Stimulated activated naive B cell treated with anti-CD40 and anti-IgM and Interleukin-4, amounts not matched to agents 10 μg/mL and 1 μg/mL and 100 μg/mL, for 72 hours (primary cell): ENCODE results near the gene PUSL1.

Source experiments
- ATAC-seq, 2 donors: fragments of 150-1000 bp; cut with Tn5 transposase; replicated peaks; 2 replicates each; pipeline ENCODE4 v1.10.0; 2021; ENCODE audit warnings: moderate library complexity in 1 of 2
- DNase-seq: peaks from one replicate; pipeline ENCODE4 v3.0.0; 2021
- H3K27ac Mint-ChIP-seq: one replicate; pipeline ENCODE4 v1.8.0; 2022; ENCODE audit warnings: mild to moderate bottlenecking, mixed read lengths
- H3K27me3 Mint-ChIP-seq, 2 donors: one replicate each; pipeline ENCODE4 v1.8.0; 2022; ENCODE audit warnings: mixed read lengths in 2 of 2
- H3K36me3 Mint-ChIP-seq, 2 donors: one replicate each; pipeline ENCODE4 v1.8.0; 2022; ENCODE audit warnings: mixed read lengths in 2 of 2, mild to moderate bottlenecking in 1 of 2
- H3K4me1 Mint-ChIP-seq, 2 donors: one replicate each; pipeline ENCODE4 v1.8.0; 2022; ENCODE audit warnings: mixed read lengths in 2 of 2, mild to moderate bottlenecking in 1 of 2
- H3K4me3 Mint-ChIP-seq, 2 donors: one replicate each; pipeline ENCODE4 v1.8.0; 2022; ENCODE audit warnings: mild to moderate bottlenecking in 2 of 2, mixed read lengths in 2 of 2, moderate library complexity in 1 of 2
- H3K9me3 Mint-ChIP-seq, 2 donors: one replicate each; pipeline ENCODE4 v1.8.0; 2022; ENCODE audit warnings: mixed read lengths in 2 of 2, mild to moderate bottlenecking in 1 of 2

The PUSL1 gene

DNA sequence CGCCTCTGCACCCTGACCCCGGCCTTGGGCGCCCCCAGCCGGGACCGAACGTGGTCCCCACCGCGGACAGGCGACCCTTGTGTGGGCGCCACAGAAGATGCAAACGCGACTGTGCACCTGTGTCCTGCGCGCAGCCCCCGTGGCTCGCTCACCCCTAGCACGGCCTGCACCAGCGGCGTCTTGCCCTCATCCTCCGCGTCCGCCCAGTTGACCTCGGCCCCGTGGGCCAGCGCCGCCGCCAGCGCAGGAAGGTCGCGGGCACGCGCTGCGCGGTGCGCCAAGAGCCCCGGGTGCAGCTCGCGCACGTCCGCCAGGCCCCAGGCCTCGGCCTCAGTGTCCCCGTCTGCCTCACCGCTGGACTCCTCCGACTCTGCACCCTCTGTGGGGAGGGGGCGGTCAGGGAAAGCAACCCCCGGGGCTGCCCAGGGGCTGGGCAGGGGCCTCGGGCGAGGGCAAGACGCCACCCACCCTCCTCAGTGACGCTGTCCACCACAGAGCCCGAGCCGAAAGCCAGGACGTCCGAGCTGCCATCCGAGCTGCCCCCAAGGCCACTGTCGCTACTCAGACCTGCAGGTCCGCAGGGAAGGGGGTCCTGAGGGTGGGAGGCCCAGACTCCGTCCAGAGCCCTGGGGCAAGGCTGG lies 14.0 kb upstream of the PUSL1 start:
- Mint-ChIP-seq H3K9me3 (no peaks in the 10 kb centered on the region), H3K27ac (no peak overlapping the region), H3K4me3 (no peak overlapping the region), H3K4me1 (peaks cover 10 to 13% of the 10 kb centered on the region in 2 donors), H3K36me3 (peaks cover 0 to 9% of the 10 kb centered on the region in 2 donors), H3K27me3 (peaks cover 0 to 6% of the 10 kb centered on the region in 2 donors)
- no peak for ATAC-seq
- no peak for DNase-seq

DNA sequence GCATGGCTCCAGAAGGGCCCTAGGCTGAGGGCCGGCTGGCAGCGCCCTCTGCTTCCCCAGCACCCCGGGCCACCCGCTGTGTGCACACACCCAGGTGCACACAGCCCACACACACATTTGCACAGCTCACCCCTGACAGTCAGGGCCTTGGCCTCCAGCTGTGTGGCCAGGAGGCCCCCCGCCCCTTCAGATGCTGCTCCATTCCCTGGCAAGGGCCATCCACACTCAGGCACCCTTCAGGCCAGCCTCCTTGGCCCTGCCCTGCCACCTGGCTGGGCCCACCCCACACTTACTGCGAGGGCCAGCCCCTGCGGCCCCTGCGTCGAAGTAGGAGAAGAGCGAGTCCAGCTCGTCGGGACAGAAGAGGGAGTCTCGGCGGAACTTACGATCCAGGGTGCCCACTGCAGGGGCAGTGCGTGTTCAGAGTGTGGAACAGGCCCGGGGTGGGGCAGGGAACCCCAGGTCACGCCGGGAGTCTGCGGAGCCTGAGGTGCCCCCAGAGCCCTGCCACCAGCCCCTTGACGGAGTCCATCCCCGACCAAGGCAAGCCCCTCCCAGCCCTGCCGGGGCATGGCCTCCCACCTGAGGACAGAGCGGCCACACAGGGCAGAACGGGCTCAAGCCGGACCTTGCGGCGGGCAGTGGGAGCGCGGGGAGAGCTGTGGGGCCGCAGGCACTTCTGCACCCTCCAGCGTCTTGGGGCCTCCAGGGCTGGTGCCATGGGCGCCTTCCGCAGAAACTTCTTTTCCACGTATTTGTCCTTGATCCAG lies 13.1 kb upstream of the PUSL1 start:
- H3K27ac Mint-ChIP-seq = no peak overlapping the region
- peaks cover 0 to 11% of the 10 kb centered on the region in 2 donors for H3K36me3 Mint-ChIP-seq
- no peak overlapping the region for H3K4me3 Mint-ChIP-seq
- H3K4me1 Mint-ChIP-seq = peaks cover 7 to 10% of the 10 kb centered on the region in 2 donors
- no peak for DNase-seq
- peaks cover 0 to 2% of the 10 kb centered on the region in 2 donors for H3K27me3 Mint-ChIP-seq
- ATAC-seq = no peak
- no peaks in the 10 kb centered on the region for H3K9me3 Mint-ChIP-seq

DNA sequence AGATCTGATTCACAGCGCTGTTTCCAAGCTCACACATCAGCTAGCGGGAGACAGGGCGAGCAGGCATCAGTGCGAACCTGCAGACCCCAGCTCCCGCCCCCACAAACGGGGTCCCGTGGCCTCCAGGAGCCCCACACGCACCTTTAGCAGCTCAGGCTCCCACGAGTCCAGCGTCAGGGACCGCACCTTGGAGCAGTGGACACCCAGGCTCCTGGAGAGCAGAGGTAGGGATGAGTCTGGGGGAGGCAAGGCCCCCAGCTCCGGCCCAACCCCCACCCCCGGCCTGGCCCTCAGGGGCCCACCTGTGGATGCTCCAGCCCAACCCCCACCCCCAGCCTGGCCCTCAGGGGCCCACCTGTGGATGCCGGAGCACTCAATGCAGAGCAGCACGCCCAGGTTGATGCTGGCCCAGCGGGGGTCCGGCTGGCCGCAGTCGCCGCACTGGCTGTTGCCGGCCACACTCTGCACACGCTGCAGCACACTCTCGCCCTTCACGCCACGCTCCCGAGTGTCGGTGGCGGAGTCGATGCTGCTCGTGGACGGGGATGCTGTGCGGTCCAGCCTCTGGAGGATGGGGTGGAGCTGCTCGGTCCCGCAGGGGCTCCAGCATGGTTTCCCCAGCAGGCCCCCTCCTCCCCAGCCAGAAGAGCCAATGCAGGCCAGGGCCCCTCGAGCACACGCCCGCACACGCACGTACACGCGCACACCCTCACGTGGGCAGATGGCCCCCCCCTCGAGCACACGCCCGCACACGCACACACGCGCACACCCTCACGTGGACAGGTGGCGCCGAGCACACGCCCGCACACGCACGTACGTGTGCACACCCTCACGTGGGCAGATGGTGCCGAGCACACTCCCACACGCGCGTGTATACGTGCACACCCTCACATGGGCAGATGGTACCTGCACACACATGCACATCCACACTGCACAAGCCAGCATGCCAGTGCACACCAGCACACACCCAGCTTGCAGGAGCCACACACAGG lies 12.0 kb upstream of the PUSL1 start:
- H3K27ac Mint-ChIP-seq = no peak overlapping the region
- peaks cover 0 to 11% of the 10 kb centered on the region in 2 donors for H3K36me3 Mint-ChIP-seq
- no peak for ATAC-seq
- no peaks in the 10 kb centered on the region for H3K9me3 Mint-ChIP-seq
- H3K4me1 Mint-ChIP-seq = peaks cover 6 to 8% of the 10 kb centered on the region in 2 donors
- H3K4me3 Mint-ChIP-seq = no peak overlapping the region
- no peak for DNase-seq
- H3K27me3 Mint-ChIP-seq = no peaks in the 10 kb centered on the region

DNA sequence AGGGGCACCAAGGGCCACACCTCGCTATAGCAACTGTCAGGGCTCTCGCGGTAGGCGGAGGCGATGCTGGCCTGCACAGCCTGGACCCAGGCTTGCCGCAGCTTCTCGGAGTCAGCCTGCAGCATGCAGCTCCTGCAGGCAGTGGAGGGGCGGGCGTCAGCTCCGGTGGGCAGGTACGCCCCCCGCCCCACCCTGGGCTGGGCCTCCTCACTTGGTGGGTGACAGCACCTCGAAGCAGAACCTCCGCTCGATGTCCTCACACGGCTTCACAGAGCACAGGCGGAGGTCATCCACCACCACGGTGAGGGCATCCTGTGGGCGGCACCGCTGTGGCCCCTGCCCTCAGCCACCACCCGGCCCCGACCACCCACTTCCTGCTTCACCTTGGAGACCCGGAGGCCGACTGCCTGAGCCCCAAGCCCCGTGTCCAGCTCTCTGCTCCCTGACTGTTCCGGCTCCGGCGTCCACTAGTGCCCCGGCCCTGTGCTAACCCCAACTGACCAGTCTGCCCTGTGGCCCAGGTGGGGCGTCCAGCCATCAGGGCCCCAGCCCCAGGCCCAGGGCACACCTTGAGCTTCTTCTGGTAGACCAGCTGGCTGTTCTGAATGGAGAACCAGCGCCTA lies 10.5 kb upstream of the PUSL1 start:
- ATAC-seq = no peak
- no peaks in the 10 kb centered on the region for H3K9me3 Mint-ChIP-seq
- H3K27ac Mint-ChIP-seq = no peak overlapping the region
- no peak overlapping the region for H3K4me3 Mint-ChIP-seq
- H3K36me3 Mint-ChIP-seq = peaks cover 0 to 12% of the 10 kb centered on the region in 2 donors
- DNase-seq = no peak
- H3K27me3 Mint-ChIP-seq = no peaks in the 10 kb centered on the region
- no peaks in the 10 kb centered on the region for H3K4me1 Mint-ChIP-seq

DNA sequence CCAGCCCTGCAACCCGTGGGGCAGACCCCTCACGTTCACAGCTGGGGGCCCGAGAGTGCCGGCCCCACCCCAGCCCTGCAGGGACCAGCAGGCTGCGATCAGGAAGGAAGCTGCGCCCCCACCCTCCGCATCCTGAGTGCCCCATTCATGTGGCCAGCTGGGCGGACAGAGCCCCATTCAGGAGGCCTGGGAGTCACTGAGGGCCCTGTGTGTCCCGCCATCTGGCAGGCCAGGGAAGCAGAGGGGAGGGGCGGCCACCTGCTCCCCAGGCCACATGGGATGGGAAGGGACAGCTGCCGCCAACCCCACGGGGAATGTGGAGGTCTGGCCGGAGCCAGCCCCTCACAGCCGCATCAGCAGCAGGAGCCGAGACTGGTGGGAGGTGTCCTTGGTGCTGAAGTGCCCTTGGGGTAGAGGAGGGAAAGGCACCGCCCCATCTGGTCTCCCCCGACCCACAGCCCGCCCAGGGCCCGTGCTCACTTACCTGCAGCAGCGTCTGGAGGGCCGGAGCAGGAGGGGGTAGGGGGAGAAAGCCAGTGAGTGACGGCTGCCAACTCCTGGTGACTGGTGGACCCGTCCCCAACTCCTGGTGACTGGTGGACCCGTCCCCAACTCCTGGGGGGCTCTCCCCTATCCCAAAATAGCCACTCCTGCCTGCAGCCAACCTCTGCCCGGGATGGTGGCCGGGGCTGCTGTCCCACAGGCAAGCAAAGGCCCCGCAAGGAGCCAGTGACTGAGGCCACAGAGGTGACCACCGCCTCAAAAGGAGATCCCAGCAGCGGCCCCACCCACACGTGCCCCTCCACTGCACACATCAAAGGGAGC lies 9.3 kb upstream of the PUSL1 start:
- H3K9me3 Mint-ChIP-seq = no peaks in the 10 kb centered on the region
- no peak overlapping the region for H3K4me3 Mint-ChIP-seq
- peaks cover 0 to 12% of the 10 kb centered on the region in 2 donors for H3K36me3 Mint-ChIP-seq
- no peak for ATAC-seq
- H3K27ac Mint-ChIP-seq = no peak overlapping the region
- H3K27me3 Mint-ChIP-seq = no peaks in the 10 kb centered on the region
- no peak for DNase-seq
- peaks cover 0 to 5% of the 10 kb centered on the region in 2 donors for H3K4me1 Mint-ChIP-seq

DNA sequence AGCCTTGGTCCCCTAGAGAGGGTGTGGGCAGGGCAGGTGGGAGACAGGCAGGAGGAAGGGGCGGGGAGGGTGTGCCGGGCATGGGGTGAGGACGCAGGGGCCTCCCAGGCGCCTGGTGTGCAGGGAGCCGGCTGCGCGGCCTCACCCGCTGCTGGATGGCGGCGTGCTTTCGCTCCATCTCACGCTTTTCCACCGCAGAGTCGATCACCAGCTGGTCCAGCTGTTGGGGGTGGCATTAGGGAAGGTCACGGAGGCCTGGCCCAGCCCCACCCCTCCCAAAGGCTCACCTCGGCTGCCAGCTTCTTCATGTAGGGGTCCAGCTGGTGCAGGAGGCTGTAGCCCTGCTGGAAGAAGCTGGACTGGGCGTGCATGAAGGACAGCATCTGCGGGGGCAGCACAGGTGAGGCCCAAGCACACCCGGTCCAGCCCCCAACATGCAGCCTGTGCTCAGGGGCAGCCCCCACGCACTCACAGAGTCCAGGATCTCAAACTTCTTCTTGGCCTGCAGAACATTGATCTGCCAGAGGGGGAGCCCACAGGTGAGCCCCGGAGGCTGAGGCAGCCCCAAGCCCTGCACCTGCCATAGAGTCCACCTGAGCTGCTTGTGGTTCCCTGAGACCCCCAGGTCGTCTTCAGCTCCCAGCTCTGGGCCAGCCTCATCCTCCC lies 8.6 kb upstream of the PUSL1 start:
- no peaks in the 10 kb centered on the region for H3K9me3 Mint-ChIP-seq
- H3K4me1 Mint-ChIP-seq = peaks cover 5 to 10% of the 10 kb centered on the region in 2 donors
- H3K4me3 Mint-ChIP-seq = no peak overlapping the region
- peaks cover 0 to 12% of the 10 kb centered on the region in 2 donors for H3K36me3 Mint-ChIP-seq
- peak; percentile 78 to 84 for ATAC-seq
- H3K27ac Mint-ChIP-seq = no peak overlapping the region
- DNase-seq = no peak
- H3K27me3 Mint-ChIP-seq = no peaks in the 10 kb centered on the region

DNA sequence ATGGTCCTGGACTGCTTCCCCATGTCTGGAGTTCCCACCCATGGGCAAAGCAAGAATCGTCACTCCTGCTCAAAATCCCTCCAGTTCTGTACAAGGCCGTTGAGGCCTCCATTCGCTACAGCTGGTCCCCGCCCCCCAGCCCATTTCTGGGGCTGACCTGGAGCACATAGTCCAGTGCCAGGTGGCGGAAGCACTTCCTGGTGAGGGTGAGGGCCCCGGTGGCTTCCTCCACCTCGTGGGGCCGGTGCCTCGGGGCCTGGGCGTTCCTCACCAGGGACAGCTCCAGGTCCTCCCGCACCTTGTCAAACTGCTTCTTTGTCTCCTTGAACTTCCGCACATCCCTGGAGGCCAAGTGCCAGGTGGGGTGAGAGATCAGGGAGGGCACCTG lies 8.1 kb upstream of the PUSL1 start:
- Mint-ChIP-seq H3K4me1 (peaks cover 10 to 11% of the 10 kb centered on the region in 2 donors), H3K27me3 (no peaks in the 10 kb centered on the region), H3K4me3 (no peak overlapping the region), H3K9me3 (no peaks in the 10 kb centered on the region), H3K36me3 (peaks cover 0 to 8% of the 10 kb centered on the region in 2 donors), H3K27ac (no peak overlapping the region)
- no peak for ATAC-seq
- DNase-seq = no peak

DNA sequence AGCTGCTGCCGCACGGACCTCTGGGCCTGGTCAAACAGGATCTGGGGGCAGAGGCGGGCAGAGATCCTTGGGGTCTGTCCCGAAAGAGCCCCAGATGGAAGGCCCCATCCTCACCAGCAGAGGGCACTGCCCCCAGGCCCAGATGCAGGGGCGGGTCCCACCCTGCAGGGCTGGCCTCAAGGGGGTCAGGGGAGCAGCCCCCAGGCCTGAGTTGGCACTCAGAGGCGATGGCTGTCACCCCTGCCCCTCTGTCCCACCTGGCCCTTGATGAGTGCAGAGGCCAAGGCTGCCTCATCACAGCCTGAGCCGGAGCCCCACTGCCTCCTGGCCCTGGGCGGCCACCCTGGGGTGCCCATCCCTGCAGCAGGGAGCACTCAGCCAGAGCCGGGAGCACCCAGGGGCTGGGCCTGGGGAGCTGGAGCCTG lies 6.4 kb upstream of the PUSL1 start:
- Mint-ChIP-seq H3K27me3 (no peaks in the 10 kb centered on the region), H3K4me1 (peaks cover 24 to 27% of the 10 kb centered on the region in 2 donors), H3K4me3 (no peak overlapping the region), H3K27ac (no peak overlapping the region), H3K36me3 (peaks cover 0 to 5% of the 10 kb centered on the region in 2 donors), H3K9me3 (no peaks in the 10 kb centered on the region)
- DNase-seq (no peak), ATAC-seq (no peak)

DNA sequence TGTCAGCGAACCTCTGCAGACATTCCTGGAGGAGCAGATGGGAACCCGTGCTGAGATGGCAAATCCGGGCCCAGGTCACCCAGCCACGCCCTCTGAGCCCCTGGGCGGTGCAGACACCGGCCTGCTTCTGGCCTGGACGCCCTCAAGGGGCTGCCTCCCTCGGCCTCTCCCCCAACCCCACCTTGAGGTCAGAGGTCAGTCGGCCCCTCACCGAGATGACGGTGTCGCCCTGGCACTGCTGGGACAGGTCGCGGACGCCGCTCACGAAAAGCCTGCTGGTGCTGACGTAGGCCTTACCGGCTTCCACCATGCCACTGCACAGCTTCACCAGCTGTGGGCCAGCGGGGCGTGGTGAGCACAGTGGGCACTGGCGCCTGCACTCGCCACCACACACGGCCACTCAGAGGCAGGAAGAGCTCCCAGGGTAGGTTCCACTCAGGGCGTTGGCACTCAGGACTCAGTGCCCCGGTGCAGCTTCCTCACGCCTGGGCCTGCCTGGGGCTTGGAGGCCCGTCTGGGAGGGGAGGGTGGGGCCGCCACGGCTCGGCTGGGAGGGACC lies 5.4 kb upstream of the PUSL1 start:
- H3K9me3 Mint-ChIP-seq = no peaks in the 10 kb centered on the region
- ATAC-seq = no peak
- H3K4me1 Mint-ChIP-seq = peaks cover 26 to 31% of the 10 kb centered on the region in 2 donors
- DNase-seq = no peak
- H3K27me3 Mint-ChIP-seq = no peaks in the 10 kb centered on the region
- H3K27ac Mint-ChIP-seq = no peak overlapping the region
- peaks cover 0 to 4% of the 10 kb centered on the region in 2 donors for H3K36me3 Mint-ChIP-seq
- no peak overlapping the region for H3K4me3 Mint-ChIP-seq

DNA sequence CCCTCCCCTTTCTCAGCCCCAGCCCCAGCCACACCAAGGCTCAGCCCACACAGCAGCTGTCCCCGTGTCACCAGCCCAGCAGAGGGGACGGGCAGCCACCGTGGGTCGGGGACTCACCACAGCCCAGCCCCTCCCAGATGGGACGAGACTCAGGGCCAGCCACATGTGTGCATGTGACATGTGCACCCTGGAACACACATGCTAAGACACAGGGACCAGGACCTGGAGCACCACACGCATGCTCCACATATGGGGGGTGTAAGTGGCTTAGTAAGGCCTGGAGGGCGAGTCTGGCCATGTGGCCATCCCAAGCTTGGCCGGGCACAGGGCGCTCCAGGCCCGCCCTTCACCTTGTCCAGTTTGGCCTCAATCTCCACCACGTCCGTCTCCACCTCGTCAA lies 4.7 kb upstream of the PUSL1 start:
- H3K36me3 Mint-ChIP-seq = peaks cover 0 to 3% of the 10 kb centered on the region in 2 donors
- H3K4me1 Mint-ChIP-seq = peaks cover 26 to 31% of the 10 kb centered on the region in 2 donors
- ATAC-seq (no peak), DNase-seq (no peak)
- no peaks in the 10 kb centered on the region for H3K27me3 Mint-ChIP-seq
- H3K27ac Mint-ChIP-seq = no peak overlapping the region
- H3K4me3 Mint-ChIP-seq = no peak overlapping the region
- H3K9me3 Mint-ChIP-seq = no peaks in the 10 kb centered on the region

DNA sequence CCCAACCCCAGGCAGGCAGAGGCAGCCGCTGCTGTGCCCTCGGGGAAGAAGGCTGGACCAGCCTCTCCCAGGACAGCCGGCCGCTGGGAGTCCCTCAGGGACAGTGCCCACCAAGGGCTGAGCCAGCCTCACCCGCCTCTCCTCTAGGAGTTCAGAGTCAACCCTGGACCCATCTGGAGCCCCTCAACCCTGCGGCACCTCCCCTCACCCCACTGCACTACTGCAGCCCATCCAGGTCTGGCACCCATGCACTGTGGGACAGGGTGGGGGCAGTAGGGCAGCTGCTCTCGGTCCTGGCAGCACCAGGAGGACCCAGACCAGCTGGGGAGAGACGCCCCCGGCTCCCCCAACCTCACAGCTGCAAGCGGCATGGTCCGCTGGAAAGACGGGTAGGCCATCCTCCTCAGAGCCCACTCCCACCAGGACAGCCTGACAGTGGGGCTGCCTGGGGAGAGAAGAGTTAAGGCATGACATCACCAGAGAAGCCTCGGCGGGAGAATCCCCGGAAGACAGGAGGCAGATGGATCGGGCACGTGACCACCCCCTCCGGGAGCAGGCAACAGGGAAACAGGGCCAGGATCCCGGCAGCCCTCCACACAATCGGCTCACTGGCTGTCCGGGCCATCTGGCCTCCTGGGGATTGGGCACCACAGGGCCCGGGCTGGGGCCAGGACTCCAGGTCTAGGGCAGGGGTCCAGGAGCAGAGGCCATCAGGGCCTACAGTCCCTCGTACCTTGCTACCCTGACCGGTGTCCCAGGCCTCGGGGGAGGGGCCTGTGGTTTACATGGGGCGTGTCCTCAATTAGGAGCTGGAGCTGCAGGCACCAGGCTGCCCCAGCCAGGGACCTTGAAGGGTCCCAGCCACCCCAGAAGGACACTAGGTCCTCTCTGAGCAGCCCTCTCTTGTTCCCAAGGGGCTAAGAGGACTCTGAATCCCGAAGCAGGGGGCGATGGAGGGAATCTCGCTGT lies 3.8 kb upstream of the PUSL1 start:
- peaks cover 26 to 34% of the 10 kb centered on the region in 2 donors for H3K4me1 Mint-ChIP-seq
- ATAC-seq (no peak), DNase-seq (no peak)
- H3K4me3 Mint-ChIP-seq = peak overlapping the region in 1 of 2 donors; percentile 89
- no peaks in the 10 kb centered on the region for H3K27me3 Mint-ChIP-seq
- H3K9me3 Mint-ChIP-seq = no peaks in the 10 kb centered on the region
- peak overlapping the region; percentile 84 for H3K27ac Mint-ChIP-seq
- peaks cover 0 to 1% of the 10 kb centered on the region in 2 donors for H3K36me3 Mint-ChIP-seq
